ENCODE data around the gene KDM4C. TPM values are rescaled to one million over a fixed set of nuclear protein-coding genes. Genes with fewer than 3 reads are reported as not detected.

KDM4C gene
- polyA plus RNA-seq, 2 of the 4 experiments (the other 2 are of a cell fraction), result 9.6 to 15.6 TPM

DNA sequence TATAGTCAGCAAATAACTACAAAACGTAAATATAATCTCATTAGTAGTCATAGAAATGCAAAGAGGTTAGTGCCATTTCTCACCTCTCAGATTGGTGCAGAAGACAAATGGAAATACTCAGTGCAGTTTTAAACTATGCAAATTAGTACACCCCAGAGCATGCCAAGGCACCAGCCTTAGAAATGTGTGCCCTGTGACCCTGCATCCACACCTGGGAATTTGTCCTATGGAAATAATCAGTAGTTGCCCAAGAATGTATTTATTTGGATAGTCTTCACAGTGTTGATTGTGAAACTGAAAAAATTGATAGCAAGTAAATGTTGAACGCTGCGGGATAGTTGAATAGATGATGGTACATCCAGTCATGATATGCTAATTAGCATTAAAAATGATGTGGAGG, 152.7 kb downstream of the KDM4C start:
- FAIRE-seq (no peak), ATAC-seq (no peak), DNase-seq (ENCODE audit: low read depth in 1 of 2, low spot score in 1 of 2) (no peak)
- 68% methylated on average over 3 of the region's 3 CpGs for WGBS (ENCODE audit: missing lambda C conversion rate)
- Histone ChIP-seq H3K4me3 (no peak overlapping the region), H3K4me1 (0 out of 3 replicates have a peak, but pooled peaks cover 3% of the 10 kb centered on the region), H3K4me2 (no peak overlapping the region), H3K27ac (no peak overlapping the region), H3K9me3 (no peaks in the 10 kb centered on the region)
- no peak for TF ChIP-seq HEYL (CRISPR knock-in tag; IDR thresholded peaks at IDR 0.05)
- no peak for TF ChIP-seq ZSCAN20 (CRISPR knock-in tag; IDR thresholded peaks at IDR 0.05)
- ChIA-PET POLR2A (no interaction called here), CTCF (interaction anchor here (2.6 kb wide), 1 partner anchor 83 kb away, joined by 12 read pairs; no protein-coding TSS in a partner anchor)

- Histone ChIP-seq H3K4me3 (no peak overlapping the region), H3K27ac (no peak overlapping the region), H3K9me3 (no peaks in the 10 kb centered on the region), H3K4me2 (no peak overlapping the region), H3K4me1 (no peaks in the 10 kb centered on the region)
- 85% methylated on average over 3 of the region's 3 CpGs for WGBS (ENCODE audit: missing lambda C conversion rate)
- ChIA-PET POLR2A (no interaction called here), CTCF (interaction anchor here (1.0 to 1.6 kb wide), 3 partner anchors 36 to 141 kb away, joined by 3 to 4 read pairs (median 3); no protein-coding TSS in a partner anchor)
- DNase-seq (ENCODE audit: low read depth in 1 of 2, low spot score in 1 of 2), result no peak
- no peak for TF ChIP-seq RCOR1 (IDR thresholded peaks at IDR 0.05; ENCODE audit: low read depth, low read length)
- TF ChIP-seq, protein P1, sequence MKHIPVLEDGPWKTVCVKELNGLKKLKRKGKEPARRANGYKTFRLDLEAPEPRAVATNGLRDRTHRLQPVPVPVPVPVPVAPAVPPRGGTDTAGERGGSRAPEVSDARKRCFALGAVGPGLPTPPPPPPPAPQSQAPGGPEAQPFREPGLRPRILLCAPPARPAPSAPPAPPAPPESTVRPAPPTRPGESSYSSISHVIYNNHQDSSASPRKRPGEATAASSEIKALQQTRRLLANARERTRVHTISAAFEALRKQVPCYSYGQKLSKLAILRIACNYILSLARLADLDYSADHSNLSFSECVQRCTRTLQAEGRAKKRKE (CRISPR knock-in tag; IDR thresholded peaks at IDR 0.05; ENCODE audit: low read depth), result no peak
- no peak for TF ChIP-seq HEYL (CRISPR knock-in tag; IDR thresholded peaks at IDR 0.05)
- no peak for TF ChIP-seq RAD21 (conservative IDR thresholded peaks at IDR 0.05 in 1 of 2, IDR thresholded peaks at IDR 0.05 in 1 of 2)
- TF ChIP-seq ZNF302 (CRISPR knock-in tag; IDR thresholded peaks at IDR 0.05), result no peak
- no peak for TF ChIP-seq RARB (CRISPR knock-in tag; IDR thresholded peaks at IDR 0.05)
- no peak for TF ChIP-seq CBX2 (IDR thresholded peaks at IDR 0.05; ENCODE audit: borderline replicate concordance, low read depth)
- no peak for TF ChIP-seq CHD4 (IDR thresholded peaks at IDR 0.05; ENCODE audit: borderline replicate concordance)
- TF ChIP-seq KDM1A (IDR thresholded peaks at IDR 0.05; ENCODE audit: low read depth), result no peak
- no peak for TF ChIP-seq HOXB5 (CRISPR knock-in tag; IDR thresholded peaks at IDR 0.05)
- TF ChIP-seq CHD2 (IDR thresholded peaks at IDR 0.05; ENCODE audit: low read length, partially characterized antibody), result no peak
- no peak for TF ChIP-seq ELK1 (IDR thresholded peaks at IDR 0.05; ENCODE audit: low read depth, low read length)
- TF ChIP-seq FOSB (CRISPR knock-in tag; IDR thresholded peaks at IDR 0.05), result no peak
- no peak for TF ChIP-seq HOXB13 (CRISPR knock-in tag; IDR thresholded peaks at IDR 0.05; ENCODE audit: low read depth)
- TF ChIP-seq NPAS2 (CRISPR knock-in tag; IDR thresholded peaks at IDR 0.05; ENCODE audit: borderline replicate concordance), result no peak
- no peak for TF ChIP-seq RNF2 (IDR thresholded peaks at IDR 0.05; ENCODE audit: borderline replicate concordance, low read depth)
- TF ChIP-seq BHLHE40 (IDR thresholded peaks at IDR 0.05; ENCODE audit: low read depth, low read length), result no peak
- no peak for TF ChIP-seq KDM5A (IDR thresholded peaks at IDR 0.05)
- no peak for TF ChIP-seq POLR2AphosphoS2 (conservative IDR thresholded peaks at IDR 0.05; ENCODE audit: low read length)
- no peak for FAIRE-seq
- no peak for ATAC-seq
Observed at GRCh38 chr9:6911901-6912638, 154.3 kb downstream of the KDM4C start.

DNA sequence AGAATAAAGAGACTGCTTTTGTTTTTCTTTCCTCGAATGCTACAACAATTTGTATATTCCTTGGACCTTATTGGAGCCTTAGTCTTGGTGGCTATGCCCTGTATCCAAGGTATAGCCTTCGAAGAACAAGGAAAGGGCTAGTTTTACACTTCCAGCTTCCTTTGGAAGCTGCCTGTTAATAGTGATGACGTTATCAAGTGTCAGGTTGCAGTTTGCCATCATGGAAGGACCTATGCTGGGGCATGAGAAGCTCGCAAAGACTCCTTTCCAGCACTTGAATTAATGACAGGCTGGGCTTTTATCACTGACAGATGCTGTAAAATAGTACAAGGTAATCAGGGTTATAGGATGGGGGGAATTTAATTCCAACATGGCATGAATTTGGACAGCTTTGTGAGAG, 157.9 kb downstream of the KDM4C start:
- Histone ChIP-seq H3K27ac (no peak overlapping the region), H3K9me3 (no peaks in the 10 kb centered on the region), H3K4me2 (no peak overlapping the region), H3K4me1 (no peaks in the 10 kb centered on the region), H3K4me3 (no peak overlapping the region)
- FAIRE-seq (no peak), ATAC-seq (no peak), DNase-seq (ENCODE audit: low read depth in 1 of 2, low spot score in 1 of 2) (no peak)
- ChIA-PET POLR2A (no interaction called here), CTCF (no interaction called here)
- 71% methylated on average over 4 of the region's 4 CpGs for WGBS (ENCODE audit: missing lambda C conversion rate)
- no peak for TF ChIP-seq FOSL2 (IDR thresholded peaks at IDR 0.05)
- TF ChIP-seq FOSL2 (CRISPR knock-in tag; IDR thresholded peaks at IDR 0.05), result no peak
- no peak for TF ChIP-seq SMC3 (IDR thresholded peaks at IDR 0.05)
- no peak for TF ChIP-seq JUN (IDR thresholded peaks at IDR 0.05)
- no peak for TF ChIP-seq HOXB13 (CRISPR knock-in tag; IDR thresholded peaks at IDR 0.05; ENCODE audit: low read depth)
- no peak for TF ChIP-seq CEBPB (IDR thresholded peaks at IDR 0.05)
- TF ChIP-seq POLR2AphosphoS2 (conservative IDR thresholded peaks at IDR 0.05; ENCODE audit: low read length), result no peak
- TF ChIP-seq USF2 (IDR thresholded peaks at IDR 0.05), result no peak
- TF ChIP-seq POLR2A (IDR thresholded peaks at IDR 0.05; ENCODE audit: low read length), result no peak
- TF ChIP-seq, protein P1 (CRISPR knock-in tag; IDR thresholded peaks at IDR 0.05; ENCODE audit: low read depth), result no peak
- TF ChIP-seq CBX8 (IDR thresholded peaks at IDR 0.05), result no peak
- no peak for TF ChIP-seq TP53 (CRISPR knock-in tag; IDR thresholded peaks at IDR 0.05)
- no peak for TF ChIP-seq PBX3 (IDR thresholded peaks at IDR 0.05)

Measured in A549 (cell line).